HEK293 (cell line): ENCODE data around the gene EVI5L.

Source experiments
- CTCF ChIA-PET: fragments of 350-600 bp; formaldehyde crosslinking; extraction: SDS; loops from one replicate; lab custom pipeline; 2021; ENCODE audit warnings: antibody characterized with exemption; lab: Yijun Ruan, JAX
- POLR2A ChIA-PET: fragments of 300-600 bp; formaldehyde crosslinking; extraction: SDS; loops from one replicate; lab custom pipeline; 2020; ENCODE audit warnings: antibody characterized with exemption, inconsistent platforms; lab: Yijun Ruan, JAX
- H3K27ac ChIP-seq: fragments of 200-500 bp; sonication (Bioruptor generic); 2 replicates; pipeline ENCODE4 v1.5.1; 2014; ENCODE audit warnings: low read depth, low read length, control low read depth, inconsistent platforms; ENCODE audit errors: extremely low read depth
- H3K36me3 ChIP-seq, 2 experiments: fragments of 200-500 bp in 1 of 2; sonication (Bioruptor generic) in 1 of 2; 1 replicate in 1 of 2; 2 replicates in 1 of 2; pipeline ENCODE4 v1.5.1; 2014 to 2017; ENCODE audit warnings: inconsistent platforms in 2 of 2, low read length in 2 of 2; ENCODE audit not compliant: control insufficient read depth in 2 of 2, insufficient read depth in 1 of 2
- H3K4me1 ChIP-seq: fragments of 200-500 bp; sonication (Bioruptor generic); 2 replicates; pipeline ENCODE4 v1.5.1; 2014; ENCODE audit warnings: mild to moderate bottlenecking, low read length, inconsistent platforms; ENCODE audit not compliant: control insufficient read depth, insufficient read depth
- H3K4me3 ChIP-seq: 2 replicates; pipeline ENCODE4 v1.5.1; 2011; ENCODE audit warnings: low read depth, mild to moderate bottlenecking, control low read depth, low read length, moderate library complexity
- H3K9me3 ChIP-seq: fragments of 200-500 bp; sonication (Bioruptor generic); 2 replicates; pipeline ENCODE4 v1.5.1; 2014; ENCODE audit warnings: low read depth, low read length, inconsistent platforms; ENCODE audit not compliant: control insufficient read depth, insufficient read depth
- BCL11B ChIP-seq: fragments of 450-650 bp; formaldehyde crosslinking; IDR thresholded peaks from 2 replicates; pipeline ENCODE4 v1.5.1; 2016; ENCODE audit warnings: low read depth, missing biosample characterization, missing genetic modification characterization
- GLI2 ChIP-seq: fragments of 450-650 bp; formaldehyde crosslinking; IDR thresholded peaks from 2 replicates; pipeline ENCODE4; 2017; ENCODE audit warnings: missing biosample characterization, missing genetic modification characterization, low read depth, borderline replicate concordance
- KLF16 ChIP-seq: fragments of 450-650 bp; formaldehyde crosslinking; IDR thresholded peaks from 2 replicates; pipeline ENCODE4 v1.5.1; 2017; ENCODE audit warnings: missing biosample characterization, missing genetic modification characterization
- OVOL3 ChIP-seq: fragments of 450-650 bp; formaldehyde crosslinking; IDR thresholded peaks from 2 replicates; pipeline ENCODE4 v1.5.1; 2016; ENCODE audit warnings: missing biosample characterization, missing genetic modification characterization
- SP3 ChIP-seq: fragments of 450-650 bp; formaldehyde crosslinking; IDR thresholded peaks from 2 replicates; pipeline ENCODE4 v1.5.1; 2016; ENCODE audit warnings: missing biosample characterization, missing genetic modification characterization
- ZBTB21 ChIP-seq: fragments of 450-650 bp; formaldehyde crosslinking; IDR thresholded peaks from 2 replicates; pipeline ENCODE4 v1.5.1; 2017; ENCODE audit warnings: missing biosample characterization, missing genetic modification characterization
- ZEB2 ChIP-seq: fragments of 450-650 bp; formaldehyde crosslinking; IDR thresholded peaks from 2 replicates; pipeline ENCODE4 v1.5.1; 2016; ENCODE audit warnings: missing biosample characterization, missing genetic modification characterization
- ZFHX2 ChIP-seq: fragments of 450-650 bp; formaldehyde crosslinking; conservative IDR thresholded peaks from 2 replicates; pipeline ENCODE4 v1.5.1; 2016; ENCODE audit warnings: missing biosample characterization, missing genetic modification characterization
- ZNF138 ChIP-seq: fragments of 450-650 bp; formaldehyde crosslinking; IDR thresholded peaks from 2 replicates; pipeline ENCODE4 v1.5.1; 2016; ENCODE audit warnings: missing biosample characterization, missing genetic modification characterization, borderline replicate concordance
- ZNF214 ChIP-seq: fragments of 450-650 bp; formaldehyde crosslinking; IDR thresholded peaks from 2 replicates; pipeline ENCODE4 v1.5.1; 2017; ENCODE audit warnings: missing biosample characterization, mild to moderate bottlenecking, missing genetic modification characterization, borderline replicate concordance
- ZNF311 ChIP-seq: fragments of 450-650 bp; formaldehyde crosslinking; IDR thresholded peaks from 2 replicates; pipeline ENCODE4 v1.5.1; 2017; ENCODE audit warnings: missing biosample characterization, missing genetic modification characterization, borderline replicate concordance
- ZNF501 ChIP-seq: fragments of 450-650 bp; formaldehyde crosslinking; IDR thresholded peaks from 2 replicates; pipeline ENCODE4 v1.5.1; 2016; ENCODE audit warnings: missing biosample characterization, missing genetic modification characterization
- ZNF621 ChIP-seq: fragments of 450-650 bp; formaldehyde crosslinking; IDR thresholded peaks from 2 replicates; pipeline ENCODE4 v1.5.1; 2017; ENCODE audit warnings: missing biosample characterization, missing genetic modification characterization
- ZNF623 ChIP-seq: fragments of 450-650 bp; formaldehyde crosslinking; IDR thresholded peaks from 2 replicates; pipeline ENCODE4 v1.5.1; 2016; ENCODE audit warnings: missing biosample characterization, missing genetic modification characterization
- ZNF658 ChIP-seq: fragments of 450-650 bp; formaldehyde crosslinking; IDR thresholded peaks from 2 replicates; pipeline ENCODE4; 2016; ENCODE audit warnings: missing biosample characterization, missing genetic modification characterization
- ZNF792 ChIP-seq: fragments of 450-650 bp; formaldehyde crosslinking; IDR thresholded peaks from 2 replicates; pipeline ENCODE4 v1.5.1; 2016; ENCODE audit warnings: missing biosample characterization, missing genetic modification characterization
- ZNF837 ChIP-seq: fragments of 450-650 bp; formaldehyde crosslinking; IDR thresholded peaks from 2 replicates; pipeline ENCODE4 v1.5.1; 2016; ENCODE audit warnings: missing biosample characterization, missing genetic modification characterization
- TF ChIP-seq, protein P1 (sequence below): fragments of 450-650 bp; formaldehyde crosslinking; IDR thresholded peaks from 2 replicates; pipeline ENCODE4 v1.5.1; 2016; ENCODE audit warnings: missing biosample characterization, missing genetic modification characterization
- TF ChIP-seq, protein P2 (sequence below): fragments of 450-650 bp; formaldehyde crosslinking; IDR thresholded peaks from 2 replicates; pipeline ENCODE4 v1.5.1; 2016; ENCODE audit warnings: missing biosample characterization, missing genetic modification characterization, borderline replicate concordance
- TF ChIP-seq, protein P3 (sequence below): fragments of 450-650 bp; formaldehyde crosslinking; IDR thresholded peaks from 2 replicates; pipeline ENCODE4 v1.5.1; 2016; ENCODE audit warnings: missing biosample characterization, missing genetic modification characterization, low read depth

The EVI5L gene

DNA sequence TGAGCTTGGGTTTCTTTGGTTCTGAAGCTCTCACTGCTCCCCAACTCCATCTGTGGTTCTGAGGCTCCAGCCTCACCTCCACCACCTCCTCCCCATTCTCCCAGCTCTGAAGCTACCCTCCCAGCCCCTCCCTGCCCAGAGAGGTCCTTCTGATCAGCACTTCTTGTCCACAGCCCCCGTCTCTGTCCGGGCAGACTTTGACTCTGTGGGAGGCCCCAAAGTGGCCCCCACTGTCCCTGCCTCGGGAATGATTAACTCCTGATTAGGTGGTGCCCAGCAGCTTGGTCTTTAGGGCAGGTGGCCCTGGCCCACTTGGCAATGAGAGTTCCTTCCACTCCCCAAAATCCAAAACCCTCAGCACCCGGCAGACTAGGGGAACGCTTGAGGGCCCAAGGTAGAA is 14.4 kb downstream of the EVI5L start:
- Histone ChIP-seq H3K27ac (no peak overlapping the region), H3K4me1 (no peaks in the 10 kb centered on the region), H3K4me3 (no peak overlapping the region), H3K9me3 (no peaks in the 10 kb centered on the region), H3K36me3 (no peaks in the 10 kb centered on the region; a peak in 1 of 3 replicates)
- POLR2A ChIA-PET: no interaction called here
- TF ChIP-seq ZNF311 (tag by site-specific recombination) (no peak), ZNF621 (tag by site-specific recombination) (no peak), ZEB2 (tag by site-specific recombination) (no peak), BCL11B (tag by site-specific recombination) (no peak), ZNF138 (tag by site-specific recombination) (no peak), ZNF792 (tag by site-specific recombination) (no peak), SP3 (tag by site-specific recombination) (no peak), ZNF658 (tag by site-specific recombination) (no peak), ZNF214 (tag by site-specific recombination) (no peak), ZBTB21 (tag by site-specific recombination) (no peak), ZNF837 (tag by site-specific recombination) (no peak), KLF16 (tag by site-specific recombination) (no peak), OVOL3 (tag by site-specific recombination) (no peak), ZNF623 (tag by site-specific recombination) (no peak), ZNF501 (no peak), GLI2 (tag by site-specific recombination) (no peak)
- TF ChIP-seq, protein P1, sequence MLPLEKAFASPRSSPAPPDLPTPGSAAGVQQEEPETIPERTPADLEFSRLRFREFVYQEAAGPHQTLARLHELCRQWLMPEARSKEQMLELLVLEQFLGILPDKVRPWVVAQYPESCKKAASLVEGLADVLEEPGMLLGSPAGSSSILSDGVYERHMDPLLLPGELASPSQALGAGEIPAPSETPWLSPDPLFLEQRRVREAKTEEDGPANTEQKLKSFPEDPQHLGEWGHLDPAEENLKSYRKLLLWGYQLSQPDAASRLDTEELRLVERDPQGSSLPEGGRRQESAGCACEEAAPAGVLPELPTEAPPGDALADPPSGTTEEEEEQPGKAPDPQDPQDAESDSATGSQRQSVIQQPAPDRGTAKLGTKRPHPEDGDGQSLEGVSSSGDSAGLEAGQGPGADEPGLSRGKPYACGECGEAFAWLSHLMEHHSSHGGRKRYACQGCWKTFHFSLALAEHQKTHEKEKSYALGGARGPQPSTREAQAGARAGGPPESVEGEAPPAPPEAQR (tag by site-specific recombination): no peak
- TF ChIP-seq, protein P2, sequence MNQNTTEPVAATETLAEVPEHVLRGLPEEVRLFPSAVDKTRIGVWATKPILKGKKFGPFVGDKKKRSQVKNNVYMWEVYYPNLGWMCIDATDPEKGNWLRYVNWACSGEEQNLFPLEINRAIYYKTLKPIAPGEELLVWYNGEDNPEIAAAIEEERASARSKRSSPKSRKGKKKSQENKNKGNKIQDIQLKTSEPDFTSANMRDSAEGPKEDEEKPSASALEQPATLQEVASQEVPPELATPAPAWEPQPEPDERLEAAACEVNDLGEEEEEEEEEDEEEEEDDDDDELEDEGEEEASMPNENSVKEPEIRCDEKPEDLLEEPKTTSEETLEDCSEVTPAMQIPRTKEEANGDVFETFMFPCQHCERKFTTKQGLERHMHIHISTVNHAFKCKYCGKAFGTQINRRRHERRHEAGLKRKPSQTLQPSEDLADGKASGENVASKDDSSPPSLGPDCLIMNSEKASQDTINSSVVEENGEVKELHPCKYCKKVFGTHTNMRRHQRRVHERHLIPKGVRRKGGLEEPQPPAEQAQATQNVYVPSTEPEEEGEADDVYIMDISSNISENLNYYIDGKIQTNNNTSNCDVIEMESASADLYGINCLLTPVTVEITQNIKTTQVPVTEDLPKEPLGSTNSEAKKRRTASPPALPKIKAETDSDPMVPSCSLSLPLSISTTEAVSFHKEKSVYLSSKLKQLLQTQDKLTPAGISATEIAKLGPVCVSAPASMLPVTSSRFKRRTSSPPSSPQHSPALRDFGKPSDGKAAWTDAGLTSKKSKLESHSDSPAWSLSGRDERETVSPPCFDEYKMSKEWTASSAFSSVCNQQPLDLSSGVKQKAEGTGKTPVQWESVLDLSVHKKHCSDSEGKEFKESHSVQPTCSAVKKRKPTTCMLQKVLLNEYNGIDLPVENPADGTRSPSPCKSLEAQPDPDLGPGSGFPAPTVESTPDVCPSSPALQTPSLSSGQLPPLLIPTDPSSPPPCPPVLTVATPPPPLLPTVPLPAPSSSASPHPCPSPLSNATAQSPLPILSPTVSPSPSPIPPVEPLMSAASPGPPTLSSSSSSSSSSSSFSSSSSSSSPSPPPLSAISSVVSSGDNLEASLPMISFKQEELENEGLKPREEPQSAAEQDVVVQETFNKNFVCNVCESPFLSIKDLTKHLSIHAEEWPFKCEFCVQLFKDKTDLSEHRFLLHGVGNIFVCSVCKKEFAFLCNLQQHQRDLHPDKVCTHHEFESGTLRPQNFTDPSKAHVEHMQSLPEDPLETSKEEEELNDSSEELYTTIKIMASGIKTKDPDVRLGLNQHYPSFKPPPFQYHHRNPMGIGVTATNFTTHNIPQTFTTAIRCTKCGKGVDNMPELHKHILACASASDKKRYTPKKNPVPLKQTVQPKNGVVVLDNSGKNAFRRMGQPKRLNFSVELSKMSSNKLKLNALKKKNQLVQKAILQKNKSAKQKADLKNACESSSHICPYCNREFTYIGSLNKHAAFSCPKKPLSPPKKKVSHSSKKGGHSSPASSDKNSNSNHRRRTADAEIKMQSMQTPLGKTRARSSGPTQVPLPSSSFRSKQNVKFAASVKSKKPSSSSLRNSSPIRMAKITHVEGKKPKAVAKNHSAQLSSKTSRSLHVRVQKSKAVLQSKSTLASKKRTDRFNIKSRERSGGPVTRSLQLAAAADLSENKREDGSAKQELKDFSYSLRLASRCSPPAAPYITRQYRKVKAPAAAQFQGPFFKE (tag by site-specific recombination): no peak
- CTCF ChIA-PET: interaction anchor here (0.6 to 0.7 kb wide), 2 partner anchors 25 to 56 kb away, joined by 3 to 5 read pairs; no protein-coding TSS in a partner anchor

DNA sequence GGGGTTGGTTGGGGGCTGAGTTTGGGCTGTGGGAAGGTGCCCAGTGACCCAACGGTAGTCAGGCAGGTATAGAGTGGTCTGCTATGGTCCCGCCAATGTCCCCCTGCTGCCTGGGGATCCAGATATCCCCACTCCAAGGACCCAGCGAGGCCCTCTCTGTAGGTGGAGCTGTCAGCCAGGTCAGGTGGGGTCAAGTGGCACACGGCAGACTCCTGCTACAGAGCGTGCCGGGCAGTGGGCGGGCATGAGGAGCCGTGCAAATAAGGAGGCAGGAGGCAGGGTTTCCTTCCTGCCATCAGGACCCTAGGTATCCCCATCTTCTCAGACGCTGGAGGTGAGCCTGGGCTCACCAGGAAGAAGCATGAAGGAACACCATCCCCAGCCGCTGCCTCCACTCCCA is 14.9 kb downstream of the EVI5L start:
- POLR2A ChIA-PET: no interaction called here
- no peaks in the 10 kb centered on the region for H3K4me1 ChIP-seq

More for the DNA sequence above, 14.9 kb downstream of the EVI5L start:
- TF ChIP-seq, protein P3, sequence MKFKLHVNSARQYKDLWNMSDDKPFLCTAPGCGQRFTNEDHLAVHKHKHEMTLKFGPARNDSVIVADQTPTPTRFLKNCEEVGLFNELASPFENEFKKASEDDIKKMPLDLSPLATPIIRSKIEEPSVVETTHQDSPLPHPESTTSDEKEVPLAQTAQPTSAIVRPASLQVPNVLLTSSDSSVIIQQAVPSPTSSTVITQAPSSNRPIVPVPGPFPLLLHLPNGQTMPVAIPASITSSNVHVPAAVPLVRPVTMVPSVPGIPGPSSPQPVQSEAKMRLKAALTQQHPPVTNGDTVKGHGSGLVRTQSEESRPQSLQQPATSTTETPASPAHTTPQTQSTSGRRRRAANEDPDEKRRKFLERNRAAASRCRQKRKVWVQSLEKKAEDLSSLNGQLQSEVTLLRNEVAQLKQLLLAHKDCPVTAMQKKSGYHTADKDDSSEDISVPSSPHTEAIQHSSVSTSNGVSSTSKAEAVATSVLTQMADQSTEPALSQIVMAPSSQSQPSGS (tag by site-specific recombination): no peak
- TF ChIP-seq ZFHX2 (tag by site-specific recombination): 0 out of 2 replicates have a peak, but pooled peaks have one; percentile 25
- no peak overlapping the region for H3K27ac ChIP-seq
- H3K4me3 ChIP-seq: no peak overlapping the region
- no peaks in the 10 kb centered on the region; a peak in 1 of 3 replicates for H3K36me3 ChIP-seq
- CTCF ChIA-PET: no interaction called here
- H3K9me3 ChIP-seq: no peaks in the 10 kb centered on the region
